Activated CD4-positive, CD25-positive, alpha-beta regulatory T cell (primary cell): ENCODE data around the gene TPBG.

Experiments
- DNase-seq, 4 experiments: peaks; one replicate each; lab custom pipeline; 2025; lab: John Stamatoyannopoulos, UW

The TPBG gene, protein sequence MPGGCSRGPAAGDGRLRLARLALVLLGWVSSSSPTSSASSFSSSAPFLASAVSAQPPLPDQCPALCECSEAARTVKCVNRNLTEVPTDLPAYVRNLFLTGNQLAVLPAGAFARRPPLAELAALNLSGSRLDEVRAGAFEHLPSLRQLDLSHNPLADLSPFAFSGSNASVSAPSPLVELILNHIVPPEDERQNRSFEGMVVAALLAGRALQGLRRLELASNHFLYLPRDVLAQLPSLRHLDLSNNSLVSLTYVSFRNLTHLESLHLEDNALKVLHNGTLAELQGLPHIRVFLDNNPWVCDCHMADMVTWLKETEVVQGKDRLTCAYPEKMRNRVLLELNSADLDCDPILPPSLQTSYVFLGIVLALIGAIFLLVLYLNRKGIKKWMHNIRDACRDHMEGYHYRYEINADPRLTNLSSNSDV

DNA sequence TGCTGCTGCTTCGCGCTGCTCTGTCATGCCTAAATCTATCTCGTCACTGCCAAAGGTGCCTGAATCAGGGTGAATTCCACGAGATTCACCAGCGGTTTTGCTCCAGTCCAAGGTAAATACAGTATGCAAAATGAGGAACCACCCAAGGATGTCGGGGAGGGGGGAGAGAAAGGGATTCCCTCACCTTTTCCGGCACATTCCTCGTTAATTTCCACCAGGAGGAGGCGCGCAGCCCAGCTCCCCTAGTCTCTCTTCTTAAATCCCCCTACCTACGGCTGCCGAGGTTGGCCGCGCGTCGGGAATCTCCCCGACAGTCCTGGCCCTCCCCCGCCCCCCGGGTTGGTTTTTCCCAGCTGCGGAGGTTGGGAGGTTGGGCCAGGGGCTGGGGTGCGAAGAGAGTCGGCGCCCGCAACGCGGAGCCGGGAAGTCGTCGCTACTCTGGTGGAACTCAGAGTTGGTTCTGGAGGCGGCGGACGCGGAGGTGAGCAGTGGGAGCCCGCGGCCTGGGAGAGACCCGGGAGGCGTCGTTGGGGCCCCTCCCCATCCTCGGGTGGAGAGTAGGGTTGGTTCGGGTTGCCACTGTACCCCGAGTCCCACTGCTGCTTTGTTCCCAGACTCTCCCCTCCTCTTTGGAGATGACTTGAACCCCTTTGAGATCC, at the start of gene TPBG:
Gene TPBG, plus strand, starts transcription at position 390 of the 659 bp plus-strand sequence. CDS start 1,145 bp downstream, outside the sequence.
- DNase-seq, result no peak

DNA sequence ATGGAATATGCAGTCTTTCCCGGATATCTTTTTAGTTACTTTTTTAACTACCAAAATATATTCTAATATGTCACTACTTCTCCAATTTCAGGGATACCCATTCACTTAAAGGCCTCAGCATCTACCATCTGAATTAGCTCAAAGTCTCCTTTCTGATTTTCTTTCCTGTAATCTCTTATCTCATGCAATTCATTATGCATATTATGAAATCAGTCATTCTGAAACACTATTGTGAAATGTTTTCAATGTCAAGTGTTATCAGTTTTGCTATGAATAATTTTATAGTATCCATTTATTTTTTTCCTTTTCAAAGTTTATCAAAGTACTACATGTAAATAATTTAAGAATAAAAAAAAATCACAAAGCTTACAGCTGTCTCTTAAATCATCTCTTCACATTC, 41.2 kb upstream of the TPBG start:
- no peak for DNase-seq

DNA sequence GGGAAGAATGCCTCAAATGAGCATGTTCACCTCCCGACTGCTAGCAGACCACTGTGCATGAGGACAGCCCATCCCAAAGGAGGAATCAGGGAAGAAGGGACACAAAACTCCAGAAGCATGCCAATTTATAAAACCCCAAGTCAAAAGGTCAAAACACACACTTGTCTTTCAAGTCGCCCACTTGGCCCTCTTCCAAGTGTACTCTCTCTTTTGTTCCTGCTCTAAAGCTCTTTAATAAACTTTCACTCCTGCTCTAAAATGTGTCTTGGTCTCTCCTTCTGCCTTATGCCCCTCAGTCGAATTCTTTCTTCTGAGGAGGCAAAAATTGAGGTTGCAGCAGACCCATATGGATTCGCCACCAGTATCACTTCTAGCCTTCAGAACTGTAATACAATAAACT, 33.9 kb upstream of the TPBG start:
- DNase-seq, result no peak

DNA sequence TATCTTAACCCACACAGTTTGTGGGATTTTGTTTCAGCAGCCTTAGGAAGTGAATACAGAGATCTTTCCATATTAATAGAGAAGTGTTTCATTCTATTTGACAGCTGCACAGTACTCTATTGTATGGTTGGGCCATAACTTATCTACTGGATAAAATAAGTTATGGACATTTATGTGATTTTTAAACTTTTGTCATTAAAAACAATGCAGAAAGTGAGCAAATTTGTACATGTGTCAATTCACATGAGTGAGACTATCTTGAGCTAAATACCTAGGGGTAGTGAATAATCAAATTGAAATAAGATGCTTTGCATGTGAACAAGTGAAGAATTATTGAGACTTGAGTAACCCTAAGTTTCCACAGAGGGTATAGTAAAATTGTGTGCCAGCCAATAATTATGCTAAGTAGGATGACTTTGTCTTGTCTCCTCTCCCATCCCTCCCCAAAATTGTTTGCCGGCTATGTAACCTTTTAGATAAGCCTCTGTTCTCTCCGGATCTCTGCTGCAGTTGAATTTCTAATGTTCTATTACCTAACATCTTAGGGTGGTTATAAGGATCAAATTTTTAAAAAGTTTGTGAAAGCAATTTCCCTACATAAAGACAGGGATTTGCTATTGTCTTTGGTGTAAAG, 33.3 kb upstream of the TPBG start:
- no peak for DNase-seq

DNA sequence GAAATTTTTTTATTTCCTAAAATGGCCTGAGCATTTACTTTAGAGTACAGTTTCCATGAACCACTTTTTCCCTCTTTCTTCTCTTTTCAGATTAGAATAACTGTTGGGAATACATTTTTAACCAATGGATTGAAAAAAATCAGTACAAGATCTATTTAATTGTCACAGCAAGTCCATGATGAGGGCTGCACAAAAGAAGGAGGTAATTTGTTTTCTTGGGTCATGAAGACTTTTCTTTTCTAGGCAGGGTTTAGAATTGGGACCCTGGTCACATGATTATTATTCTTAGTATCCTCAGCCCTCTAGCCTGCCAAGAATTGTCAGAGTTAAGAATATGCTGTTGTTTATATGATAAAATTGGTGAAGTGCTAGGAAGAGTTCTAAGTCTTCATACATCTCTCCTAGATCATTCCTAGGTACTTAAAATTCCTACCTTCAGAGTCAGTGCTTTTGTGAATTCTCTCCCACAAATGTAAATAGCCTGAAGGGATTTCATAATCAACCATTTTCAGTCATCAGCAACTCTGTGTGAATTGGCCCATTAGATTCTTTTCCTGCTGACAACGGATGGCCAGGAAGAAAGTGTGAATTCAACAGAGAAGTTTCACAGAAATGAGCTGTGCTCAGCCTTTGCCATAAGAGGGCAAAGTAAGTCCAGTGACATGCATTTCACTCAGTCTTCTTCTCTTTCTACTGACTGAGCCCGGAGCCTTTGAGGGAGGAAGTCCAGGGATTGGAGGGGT, 32.4 kb upstream of the TPBG start:
- no peak for DNase-seq

DNA sequence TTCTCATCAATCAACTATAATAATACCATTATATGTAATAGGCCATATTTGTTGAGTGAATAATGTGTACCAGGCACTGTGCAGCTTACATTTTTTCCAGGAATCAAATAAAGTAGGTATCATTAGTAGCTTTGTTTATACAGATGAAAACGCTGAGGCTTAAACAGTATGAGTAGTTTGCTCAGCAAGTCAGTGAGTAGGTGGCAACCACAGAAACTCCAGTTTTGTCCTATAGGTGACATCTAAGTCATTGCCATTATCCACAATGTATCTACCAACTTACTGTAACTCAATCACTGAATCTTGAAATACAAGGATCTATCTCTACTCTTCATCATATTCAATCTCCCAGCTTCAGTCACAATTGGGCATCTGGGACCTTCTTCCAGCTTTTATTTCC, 29.8 kb upstream of the TPBG start:
- DNase-seq, result no peak

DNA sequence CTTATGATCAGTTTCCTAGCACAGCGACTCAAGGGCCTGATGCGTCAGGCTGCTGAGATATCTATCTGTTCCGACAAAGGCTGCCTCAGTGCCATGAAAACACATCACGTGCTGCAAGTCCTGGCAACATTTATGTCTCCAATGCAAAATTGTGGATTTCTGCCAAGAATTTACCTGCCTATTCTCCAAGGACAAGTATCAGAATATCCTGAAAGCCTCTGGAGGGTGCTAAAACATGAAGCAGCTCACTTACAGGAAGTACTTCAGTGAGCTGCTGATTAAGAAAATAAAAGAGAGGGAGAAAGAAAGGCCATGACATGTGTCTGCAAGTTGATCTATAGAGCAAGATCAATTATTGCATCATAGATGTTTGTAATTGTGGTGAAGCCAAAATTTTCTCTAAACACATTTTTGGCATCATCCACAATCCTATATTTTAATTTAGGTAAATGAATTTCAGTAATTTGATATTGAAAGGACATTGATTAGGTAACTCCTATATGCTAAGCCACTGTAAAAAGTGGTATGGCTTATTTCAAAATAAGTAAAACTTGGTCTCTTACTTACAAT, 25.8 kb upstream of the TPBG start:
- no peak for DNase-seq

DNA sequence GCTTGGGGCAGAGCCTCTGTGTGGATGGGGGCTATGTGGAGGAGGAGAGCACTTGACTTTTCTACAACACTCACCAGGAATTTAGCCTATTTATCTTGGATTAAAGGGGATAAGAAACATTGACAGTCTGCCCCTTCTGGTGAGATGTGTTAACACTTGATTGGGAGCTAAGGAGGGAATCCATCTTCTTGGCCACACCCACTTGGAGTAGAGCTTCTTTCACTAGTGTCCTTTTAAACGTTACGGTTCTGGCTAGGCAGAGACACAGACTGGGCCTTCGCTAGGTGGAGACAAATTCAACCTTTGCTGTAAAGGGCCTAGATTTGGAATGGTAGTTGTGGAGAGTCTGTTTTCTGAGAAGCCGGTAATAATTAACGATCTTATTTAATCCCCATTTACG, 15.5 kb upstream of the TPBG start:
- DNase-seq, result no peak

DNA sequence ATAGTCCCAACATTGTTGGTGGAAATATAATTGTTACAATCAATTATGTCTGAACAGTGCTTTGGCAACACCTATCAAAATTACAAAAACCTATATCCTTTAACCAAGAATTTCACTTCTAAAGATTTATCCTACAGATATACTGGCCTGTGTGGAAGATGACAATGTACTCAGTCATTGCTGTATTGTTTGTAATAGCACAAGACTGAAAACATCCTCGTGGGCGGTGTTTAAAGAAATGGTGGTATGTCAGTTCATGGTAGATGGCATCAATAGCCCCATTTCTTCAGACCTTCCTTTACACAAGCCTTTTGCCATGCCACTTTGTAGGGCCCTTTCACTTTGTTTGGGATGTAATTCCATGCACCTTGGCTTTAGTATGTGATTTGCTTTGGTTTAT, 9.8 kb upstream of the TPBG start:
- DNase-seq, result no peak

DNA sequence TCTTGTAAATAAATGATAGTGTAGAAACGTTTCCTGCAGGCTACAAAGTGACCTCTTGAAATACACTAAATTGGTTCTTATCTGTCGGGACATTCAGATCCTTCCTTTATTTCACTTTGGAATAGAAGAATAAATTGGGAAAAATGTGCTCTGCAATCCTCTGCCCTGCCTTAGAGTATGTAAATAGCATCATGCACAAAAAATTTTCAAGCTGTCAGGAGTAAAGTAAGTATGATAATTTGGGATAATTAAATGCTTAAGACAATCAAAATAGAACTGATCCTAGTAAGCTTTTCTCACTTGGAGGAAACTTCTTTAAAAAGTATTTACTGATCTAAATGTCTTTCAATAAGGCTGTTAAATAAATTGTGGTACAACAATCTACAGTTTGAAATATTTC, 3.1 kb upstream of the TPBG start:
- no peak for DNase-seq

DNA sequence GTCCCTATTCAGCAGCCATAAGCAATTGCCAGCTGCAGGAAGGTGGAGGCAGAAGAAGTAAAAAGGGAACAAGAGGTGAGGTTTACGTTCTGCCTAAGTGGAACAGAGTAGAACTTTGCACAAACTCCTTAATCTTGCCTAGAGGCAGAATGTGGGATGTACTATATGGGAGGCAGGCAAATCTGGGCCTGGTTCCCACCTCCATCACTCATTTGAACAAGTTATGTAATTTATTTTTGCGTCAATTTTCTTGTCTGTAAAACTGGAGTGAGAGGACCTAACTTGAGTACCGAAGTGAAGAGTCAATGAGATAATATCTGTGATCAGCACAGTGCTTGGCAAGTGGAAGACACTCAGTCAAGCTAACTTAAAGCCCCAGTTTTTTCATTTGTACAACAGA, 2.0 kb upstream of the TPBG start:
- no peak for DNase-seq

DNA sequence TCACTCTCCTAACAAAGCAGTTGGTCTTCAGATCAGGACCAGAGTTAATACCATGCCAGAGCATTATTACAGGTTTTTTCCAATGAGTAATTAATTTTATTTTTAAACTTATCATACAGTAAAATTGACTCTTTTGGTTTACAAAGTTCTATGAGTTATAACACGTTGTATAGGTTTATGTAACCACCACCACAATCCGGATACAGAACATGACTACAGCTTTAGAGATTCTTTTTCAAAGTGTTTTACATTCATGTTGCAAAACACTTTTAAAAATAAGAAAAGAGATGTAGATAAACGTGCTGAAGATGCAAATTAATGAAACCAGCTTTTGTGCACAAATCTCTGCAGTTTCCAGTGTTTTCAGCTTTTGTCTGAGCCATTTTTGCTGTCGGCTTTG, 1.5 kb upstream of the TPBG start:
- DNase-seq, result no peak

DNA sequence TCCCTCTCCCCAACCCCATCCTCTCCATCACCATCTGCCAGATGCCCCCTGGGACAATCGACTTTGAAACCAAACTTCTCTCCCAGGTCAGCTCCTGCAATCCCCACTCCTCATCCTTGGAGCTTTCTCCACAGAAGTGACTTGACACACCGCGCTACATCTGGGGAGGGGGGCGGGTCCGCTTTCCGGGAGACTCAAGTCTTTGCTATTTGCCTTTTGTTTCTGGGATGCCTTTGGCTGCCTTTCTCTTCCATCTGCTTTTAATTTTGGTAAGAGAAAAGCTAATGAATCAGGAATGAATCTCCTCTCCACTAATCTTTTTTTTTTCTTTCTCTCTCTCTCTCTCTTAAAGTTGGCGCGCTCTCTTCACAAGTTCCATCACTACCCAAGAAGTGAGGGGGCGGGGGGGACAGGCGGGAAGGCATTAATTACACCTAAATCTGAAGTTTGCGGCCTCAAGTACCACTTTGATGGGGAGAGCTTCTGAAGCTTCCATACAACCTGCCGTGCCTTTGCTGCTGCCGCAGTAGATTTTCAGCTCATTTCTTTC, 664 bp upstream of the TPBG start:
- no peak for DNase-seq

DNA sequence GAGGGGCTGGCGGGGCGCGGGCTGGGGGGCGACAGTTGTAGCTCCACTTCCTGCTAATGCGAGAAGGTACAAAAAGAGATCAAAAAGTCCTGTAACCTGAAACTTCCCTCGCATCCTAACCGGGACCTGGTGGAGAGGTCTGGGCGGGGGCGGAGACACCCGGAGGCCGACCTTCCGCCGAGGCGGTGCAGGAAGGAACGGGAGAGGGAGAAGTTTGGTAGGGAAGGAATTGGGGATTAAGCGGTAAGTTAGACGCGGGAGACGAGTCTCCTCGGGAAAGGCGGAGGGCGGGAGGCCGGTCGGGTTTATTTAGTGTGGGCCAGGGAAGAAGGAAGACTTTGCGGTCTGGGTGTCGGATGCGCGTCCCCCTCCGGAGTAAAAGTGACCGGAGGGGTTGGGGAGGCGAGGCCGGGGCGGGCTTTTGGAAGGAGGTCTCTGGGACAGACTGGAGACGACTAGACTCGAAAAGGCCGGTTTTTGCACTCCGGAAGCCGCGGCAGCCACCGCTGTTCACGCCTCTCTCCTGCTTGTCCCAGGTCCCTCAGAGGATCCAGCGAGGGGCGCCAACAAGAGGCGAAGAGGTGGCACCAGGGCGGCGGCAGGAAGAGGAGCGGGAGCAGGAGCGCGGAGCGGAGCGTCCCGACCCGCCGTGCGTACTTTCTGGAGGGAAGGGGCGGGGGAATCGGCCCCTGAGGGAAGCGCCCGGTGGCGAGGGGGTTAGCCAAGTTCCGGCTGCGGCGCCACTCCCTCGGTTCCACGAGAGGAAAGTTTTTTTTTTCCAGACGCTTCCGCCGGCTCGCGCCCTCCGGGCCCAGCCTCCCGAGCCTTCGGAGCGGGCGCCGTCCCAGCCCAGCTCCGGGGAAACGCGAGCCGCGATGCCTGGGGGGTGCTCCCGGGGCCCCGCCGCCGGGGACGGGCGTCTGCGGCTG, 734 bp downstream of the TPBG start:
- no peak for DNase-seq

DNA sequence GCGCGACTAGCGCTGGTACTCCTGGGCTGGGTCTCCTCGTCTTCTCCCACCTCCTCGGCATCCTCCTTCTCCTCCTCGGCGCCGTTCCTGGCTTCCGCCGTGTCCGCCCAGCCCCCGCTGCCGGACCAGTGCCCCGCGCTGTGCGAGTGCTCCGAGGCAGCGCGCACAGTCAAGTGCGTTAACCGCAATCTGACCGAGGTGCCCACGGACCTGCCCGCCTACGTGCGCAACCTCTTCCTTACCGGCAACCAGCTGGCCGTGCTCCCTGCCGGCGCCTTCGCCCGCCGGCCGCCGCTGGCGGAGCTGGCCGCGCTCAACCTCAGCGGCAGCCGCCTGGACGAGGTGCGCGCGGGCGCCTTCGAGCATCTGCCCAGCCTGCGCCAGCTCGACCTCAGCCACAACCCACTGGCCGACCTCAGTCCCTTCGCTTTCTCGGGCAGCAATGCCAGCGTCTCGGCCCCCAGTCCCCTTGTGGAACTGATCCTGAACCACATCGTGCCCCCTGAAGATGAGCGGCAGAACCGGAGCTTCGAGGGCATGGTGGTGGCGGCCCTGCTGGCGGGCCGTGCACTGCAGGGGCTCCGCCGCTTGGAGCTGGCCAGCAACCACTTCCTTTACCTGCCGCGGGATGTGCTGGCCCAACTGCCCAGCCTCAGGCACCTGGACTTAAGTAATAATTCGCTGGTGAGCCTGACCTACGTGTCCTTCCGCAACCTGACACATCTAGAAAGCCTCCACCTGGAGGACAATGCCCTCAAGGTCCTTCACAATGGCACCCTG, 1.6 kb downstream of the TPBG start:
- no peak for DNase-seq

DNA sequence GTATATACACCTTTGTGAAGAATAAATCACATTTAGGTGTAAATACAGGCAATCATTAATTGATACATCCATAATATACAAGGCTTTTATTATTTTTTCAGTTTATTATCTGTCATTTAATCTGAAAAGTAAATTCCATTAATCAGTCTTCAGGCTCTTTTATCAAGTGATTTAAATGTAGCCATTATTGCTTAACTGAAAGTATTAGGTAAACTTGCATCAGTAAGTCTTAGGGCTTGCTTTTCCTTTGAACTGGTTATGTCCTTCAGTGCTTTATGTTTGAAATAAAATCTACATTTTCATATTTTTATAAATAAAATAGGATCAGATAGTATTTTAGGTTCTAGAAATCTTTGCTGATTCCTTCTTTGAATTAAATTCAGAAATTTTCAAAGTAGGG, 4.1 kb downstream of the TPBG start:
- DNase-seq, result no peak

DNA sequence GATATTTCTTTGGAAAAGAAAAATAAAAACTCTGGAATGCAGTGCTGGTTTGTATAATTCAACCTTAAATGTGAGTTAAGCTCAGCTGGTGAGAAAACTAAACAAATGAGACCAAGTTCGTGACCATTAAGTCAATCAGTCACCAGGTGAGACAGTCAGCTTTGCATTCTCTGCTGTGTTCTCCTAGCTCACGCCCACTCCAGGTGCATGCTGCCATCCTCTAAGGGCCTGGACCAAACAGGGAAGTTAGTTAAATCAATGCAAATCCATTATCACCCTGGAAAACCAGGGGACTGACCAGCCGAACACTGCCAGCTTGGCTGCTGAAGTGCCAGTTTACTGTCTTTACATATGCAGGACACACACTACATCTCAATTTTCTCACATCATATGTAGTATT, 7.2 kb downstream of the TPBG start:
- DNase-seq, result no peak

DNA sequence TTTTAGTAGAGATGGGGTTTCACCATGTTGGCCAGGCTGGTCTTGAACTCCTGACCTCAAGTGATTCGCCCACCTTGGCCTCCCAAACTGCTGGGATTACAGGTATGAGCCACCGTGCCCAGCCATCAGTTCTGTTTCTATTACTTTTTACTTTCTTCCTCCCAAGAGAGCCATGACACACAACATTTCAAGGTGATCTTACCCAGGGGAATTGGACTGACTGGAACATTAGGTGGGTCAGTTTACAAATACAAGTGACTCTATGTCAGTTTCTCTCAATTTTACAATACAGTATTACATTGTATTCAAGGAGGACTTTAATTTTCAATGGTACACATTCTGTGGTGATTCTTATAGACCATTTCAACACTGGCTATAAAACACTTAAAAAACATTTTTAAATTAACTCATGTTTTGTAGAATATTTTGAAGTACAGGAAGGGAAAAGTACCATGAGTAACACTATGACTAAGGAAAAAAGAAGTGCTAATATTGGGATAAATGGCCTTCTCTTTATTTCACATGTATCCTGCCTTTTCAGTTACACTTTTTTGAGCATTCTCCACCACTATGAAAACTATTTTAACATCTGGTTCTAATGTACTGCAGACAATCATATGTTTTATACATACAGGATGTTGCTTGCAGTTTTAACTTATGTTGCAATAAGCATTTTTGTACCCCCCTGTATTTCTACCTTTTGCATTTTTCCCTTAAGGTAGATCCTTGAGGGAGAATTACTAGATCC, 8.4 kb downstream of the TPBG start:
- no peak for DNase-seq

DNA sequence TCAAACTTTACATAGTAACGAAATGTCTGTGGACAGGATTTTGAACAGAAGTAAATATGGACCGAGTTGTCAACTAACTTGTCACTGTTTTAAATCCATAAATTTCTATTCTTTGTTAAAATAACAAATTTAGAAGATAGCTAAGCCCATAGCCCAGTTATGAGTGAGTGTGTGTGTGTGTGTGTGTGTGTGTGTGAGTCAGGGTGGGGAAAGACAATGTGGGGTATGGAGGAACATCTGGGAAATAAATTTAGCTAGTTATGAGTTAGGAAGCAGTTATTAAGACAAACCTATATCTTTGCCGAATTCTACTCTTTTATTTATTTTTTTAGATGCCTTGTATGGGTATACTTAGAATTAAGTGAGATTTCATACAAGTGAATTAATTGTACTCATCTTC, 9.0 kb downstream of the TPBG start:
- DNase-seq, result no peak
